Brain microvascular endothelial cell (primary cell): ENCODE data around the gene SRM.

Experiments used
- DNase-seq: peaks from one replicate; pipeline ENCODE4 v3.0.0-alpha.2; 2020
- H3K27ac ChIP-seq: fragments of 250-450 bp; sonication (Bioruptor Pico); 2 replicates; pipeline ENCODE4 v1.5.1; 2020; ENCODE audit warnings: mild to moderate bottlenecking, moderate library complexity
- H3K27me3 ChIP-seq: fragments of 250-450 bp; sonication (Bioruptor Pico); replicated peaks from 2 replicates; pipeline ENCODE4 v1.5.1; 2020; ENCODE audit warnings: mild to moderate bottlenecking
- H3K36me3 ChIP-seq: fragments of 250-450 bp; sonication (Bioruptor Pico); replicated peaks from 2 replicates; pipeline ENCODE4 v1.5.1; 2020; ENCODE audit warnings: mild to moderate bottlenecking
- H3K4me3 ChIP-seq: 2 replicates; pipeline ENCODE4 v1.5.1; 2011; ENCODE audit warnings: low read depth, mild to moderate bottlenecking, control low read depth, low read length, moderate library complexity
- CTCF ChIP-seq: IDR thresholded peaks from 2 replicates; pipeline ENCODE4 v1.5.1; 2011; ENCODE audit warnings: low read depth, mild to moderate bottlenecking, moderate library complexity, low read length, control low read depth, inconsistent platforms; ENCODE audit errors: missing control alignments
- in situ Hi-C: cut with HindIII; loops from 2 replicates; pipeline ENCODE4 v1.10.0; 2017; ENCODE audit warnings: low sequenced_read_pairs, low pct_ligation_motif_present

The SRM gene

GRCh38 chr1:11055676-11056075 is 4.1 kb downstream of the SRM start:
- DNase-seq: no peak
- peaks cover 28% of the 10 kb centered on the region for H3K36me3 ChIP-seq
- TF ChIP-seq CTCF: no peak
- no peak overlapping the region for H3K4me3 ChIP-seq
- in situ Hi-C loops: no loop called here
- no peaks in the 10 kb centered on the region for H3K27me3 ChIP-seq
- H3K27ac ChIP-seq: no peak overlapping the region

- peaks cover 28% of the 10 kb centered on the region for H3K36me3 ChIP-seq
- DNase-seq: no peak
- H3K27ac ChIP-seq: no peak overlapping the region
- no peaks in the 10 kb centered on the region for H3K27me3 ChIP-seq
- in situ Hi-C loops: no loop called here
- no peak overlapping the region for H3K4me3 ChIP-seq
- no peak for TF ChIP-seq CTCF
Observed at GRCh38 chr1:11054666-11055065, 5.2 kb downstream of the SRM start.

- no peak overlapping the region for H3K4me3 ChIP-seq
- DNase-seq: no peak
- TF ChIP-seq CTCF: no peak
- no peak overlapping the region for H3K27ac ChIP-seq
- H3K36me3 ChIP-seq: peaks cover 28% of the 10 kb centered on the region
- no peaks in the 10 kb centered on the region for H3K27me3 ChIP-seq
- in situ Hi-C loops: no loop called here
Observed at GRCh38 chr1:11054181-11054580, 5.6 kb downstream of the SRM start.

- H3K36me3 ChIP-seq: peaks cover 28% of the 10 kb centered on the region
- no peak for TF ChIP-seq CTCF
- no peak overlapping the region for H3K4me3 ChIP-seq
- H3K27ac ChIP-seq: no peak overlapping the region
- no peaks in the 10 kb centered on the region for H3K27me3 ChIP-seq
- in situ Hi-C loops: no loop called here
- no peak for DNase-seq
Observed at GRCh38 chr1:11053758-11054137, 6.1 kb downstream of the SRM start.

GRCh38 chr1:11052839-11053757 is 6.7 kb downstream of the SRM start:
- Histone ChIP-seq H3K27me3 (no peaks in the 10 kb centered on the region), H3K27ac (no peak overlapping the region), H3K36me3 (peaks cover 27% of the 10 kb centered on the region), H3K4me3 (no peak overlapping the region)
- in situ Hi-C loops: no loop called here
- DNase-seq: no peak
- peak; percentile 9 for TF ChIP-seq CTCF
